HG02870 (cell line): ENCODE results near the gene FZD8.
A peak's percentile ranks its signal among the peaks of the same experiment; 100 is the strongest.

Experiments
- ATAC-seq: cut with Tn5 transposase; IDR thresholded peaks from one replicate; pipeline ENCODE4 v1.9.1; 2021; ENCODE audit warnings: mild to moderate bottlenecking, moderate library complexity; ENCODE audit not compliant: unreplicated experiment

Gene FZD8

DNA sequence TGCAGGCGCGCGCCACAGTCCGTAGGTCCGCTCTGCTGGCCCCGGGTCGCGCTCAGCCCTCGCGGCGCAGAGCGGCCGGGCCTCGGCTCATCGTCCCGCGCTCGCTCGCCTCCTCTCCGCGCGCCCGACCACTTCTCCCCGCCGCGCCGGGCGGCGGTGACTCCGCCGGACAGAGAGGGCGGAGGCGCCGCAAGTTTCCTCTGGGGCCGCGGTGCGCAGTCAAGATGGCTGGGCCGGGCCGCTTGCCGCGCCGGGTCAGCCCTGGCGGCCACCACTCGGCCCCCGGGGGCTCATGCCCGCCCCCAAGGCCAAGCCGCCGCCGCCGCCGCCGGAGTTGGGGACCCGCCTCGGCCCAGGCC lies 441 bp downstream of the FZD8 start:
- ATAC-seq, result peak; percentile 19

DNA sequence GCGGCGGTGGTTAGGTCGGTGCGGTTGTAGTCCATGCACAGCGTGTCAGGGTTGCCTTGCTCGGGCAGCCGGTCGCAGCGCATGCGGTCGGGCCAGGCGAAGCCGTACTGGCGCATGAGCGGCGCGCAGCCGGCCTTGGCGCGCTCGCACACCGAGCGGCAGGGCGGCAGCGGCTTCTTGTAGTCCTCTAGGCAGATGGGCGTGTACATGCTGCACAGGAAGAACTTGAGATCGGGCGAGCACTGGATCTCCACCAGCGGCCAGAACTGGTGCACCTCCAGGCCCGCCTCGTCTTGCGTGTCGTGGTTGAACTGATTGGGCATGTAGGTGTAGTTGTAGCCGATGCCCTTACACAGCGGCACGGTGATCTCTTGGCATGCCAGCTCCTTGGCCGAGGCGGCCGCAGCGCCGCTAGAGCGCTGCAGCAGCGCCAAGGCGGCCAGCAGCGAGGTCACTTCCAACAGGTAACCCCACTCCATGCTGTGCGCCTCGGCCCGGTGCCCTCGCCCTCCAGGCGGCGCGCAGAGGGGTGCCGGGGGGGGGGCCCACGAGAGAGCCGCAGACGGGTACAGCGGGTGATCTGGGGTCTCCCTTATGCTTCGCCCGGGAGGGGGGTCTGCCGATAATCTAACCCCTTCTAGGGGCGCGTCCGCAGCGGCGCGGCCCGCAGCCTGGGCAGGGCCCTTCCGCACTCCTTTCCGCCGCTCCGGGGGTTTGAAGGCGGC lies 983 bp downstream of the FZD8 start:
- peak; percentile 32 for ATAC-seq

DNA sequence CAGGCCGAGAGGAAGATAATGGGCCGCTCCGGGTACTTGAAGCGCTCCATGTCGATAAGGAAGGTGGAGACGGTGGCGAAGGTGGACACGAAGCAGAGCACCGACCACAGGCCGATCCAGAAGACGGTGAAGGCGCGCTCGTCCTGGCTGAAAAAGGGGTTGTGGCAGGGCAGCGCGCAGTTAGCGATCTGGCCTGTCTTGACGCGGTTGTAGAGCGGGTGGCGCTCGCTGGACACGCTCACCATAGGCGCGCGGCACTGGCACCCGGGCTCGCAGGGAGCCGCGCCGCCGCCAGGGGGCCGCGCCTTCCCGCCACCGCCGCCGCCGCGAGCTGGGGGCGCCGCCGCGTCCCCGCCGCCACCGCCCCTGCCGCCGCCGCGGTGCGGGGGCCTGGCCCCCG lies 1.6 kb downstream of the FZD8 start:
- no peak for ATAC-seq

DNA sequence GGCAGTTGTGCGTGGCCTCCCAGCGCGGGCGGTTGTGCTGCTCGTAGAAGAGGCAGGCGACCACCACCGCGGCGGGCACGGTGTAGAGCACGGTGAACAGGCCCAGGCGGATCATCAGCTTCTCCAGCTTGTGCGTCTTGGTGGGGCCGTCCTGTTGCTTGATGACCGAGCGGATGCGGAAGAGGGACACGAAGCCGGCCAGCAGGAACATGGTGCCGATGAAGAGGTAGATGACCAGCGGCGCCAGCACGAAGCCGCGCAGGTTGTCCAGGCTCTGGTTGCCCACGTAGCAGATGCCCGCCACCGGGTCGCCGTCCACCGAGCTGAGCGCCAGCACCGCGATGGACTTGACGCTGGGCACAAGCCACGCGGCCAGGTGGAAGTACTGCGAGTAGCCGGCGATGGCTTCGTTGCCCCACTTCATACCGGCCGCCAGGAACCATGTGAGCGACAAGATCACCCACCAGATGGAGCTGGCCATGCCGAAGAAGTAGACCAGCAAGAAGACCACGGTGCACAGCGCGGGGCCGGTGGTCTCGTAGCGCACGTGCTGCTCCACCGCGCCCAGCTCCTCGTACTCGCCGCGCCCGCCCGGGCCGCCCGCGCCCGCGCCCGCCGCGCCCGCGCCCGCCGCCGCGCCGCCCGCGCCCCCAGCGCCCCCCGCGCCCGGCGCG lies 2.2 kb downstream of the FZD8 start:
- no peak for ATAC-seq

DNA sequence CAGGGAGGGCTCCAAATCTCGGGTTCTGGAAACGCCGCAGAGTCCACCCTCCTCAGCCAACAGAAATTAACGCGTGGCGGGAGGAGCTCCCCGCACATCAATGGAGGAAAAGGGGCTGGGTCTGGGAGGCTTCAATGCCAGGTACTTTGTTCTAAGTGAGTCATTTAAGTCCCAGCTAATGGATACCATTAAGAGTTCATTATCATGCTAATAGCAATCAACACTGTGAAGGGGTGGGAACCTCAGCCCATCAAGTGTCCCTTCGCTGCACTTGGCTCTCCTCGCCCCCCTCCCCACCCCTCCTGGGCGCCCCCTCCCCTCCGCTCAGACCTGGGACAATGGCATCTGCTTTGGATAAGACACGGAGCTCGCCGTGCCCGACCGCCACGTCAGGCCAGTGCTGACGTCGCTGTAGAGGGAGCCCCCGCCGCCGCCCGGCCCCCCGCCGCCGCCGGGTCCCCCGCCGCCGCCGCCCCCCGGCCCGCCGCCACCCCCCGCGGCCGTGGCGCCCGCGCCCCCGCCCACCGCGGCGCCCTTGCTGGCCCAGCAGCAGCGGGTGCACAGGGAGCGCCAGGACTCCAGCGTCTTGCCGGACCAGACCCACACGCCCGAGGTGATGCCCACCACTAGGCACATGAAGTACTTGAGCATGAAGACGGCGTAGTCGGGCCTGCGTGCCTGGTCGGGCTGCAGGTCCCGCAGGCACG lies 2.9 kb downstream of the FZD8 start:
- ATAC-seq, result no peak

DNA sequence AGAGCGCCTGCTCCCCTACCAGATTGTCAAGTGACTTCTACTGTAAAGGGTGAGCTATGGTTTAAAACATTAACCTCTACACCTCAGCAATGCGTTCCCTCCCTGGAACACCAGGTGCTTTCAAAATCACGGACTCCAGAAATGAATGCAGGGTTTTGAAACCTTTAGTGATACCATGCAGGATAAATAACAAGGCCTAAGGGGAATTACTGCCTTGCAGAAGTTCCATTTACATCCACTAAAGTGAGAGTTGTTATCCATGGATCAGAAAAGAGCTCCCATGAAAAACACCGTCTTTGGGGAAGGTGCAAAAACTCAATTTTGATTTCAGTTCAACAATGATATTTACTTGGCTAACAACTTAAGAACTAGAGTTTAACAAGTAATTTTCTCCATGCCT lies 4.0 kb downstream of the FZD8 start:
- ATAC-seq, result no peak

DNA sequence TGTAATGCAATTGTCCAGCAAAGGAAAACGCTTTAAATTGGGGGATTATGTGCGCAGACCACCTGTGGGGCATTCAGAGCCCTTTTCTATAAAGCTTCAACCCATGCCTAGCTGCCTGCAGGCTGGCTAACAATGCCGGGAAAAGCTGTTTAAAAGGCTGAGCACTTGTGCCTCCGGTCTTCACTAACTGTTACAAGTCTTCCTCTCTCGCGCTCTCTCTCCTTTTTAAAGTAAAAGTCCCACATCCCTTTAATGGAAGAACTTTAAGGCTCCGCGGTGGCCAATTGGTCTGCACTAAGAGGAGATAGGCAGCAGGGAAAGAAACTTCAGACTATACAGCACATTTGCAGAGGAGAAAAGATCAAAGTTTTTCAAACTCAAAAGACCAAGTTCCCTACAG lies 4.6 kb downstream of the FZD8 start:
- ATAC-seq, result no peak

DNA sequence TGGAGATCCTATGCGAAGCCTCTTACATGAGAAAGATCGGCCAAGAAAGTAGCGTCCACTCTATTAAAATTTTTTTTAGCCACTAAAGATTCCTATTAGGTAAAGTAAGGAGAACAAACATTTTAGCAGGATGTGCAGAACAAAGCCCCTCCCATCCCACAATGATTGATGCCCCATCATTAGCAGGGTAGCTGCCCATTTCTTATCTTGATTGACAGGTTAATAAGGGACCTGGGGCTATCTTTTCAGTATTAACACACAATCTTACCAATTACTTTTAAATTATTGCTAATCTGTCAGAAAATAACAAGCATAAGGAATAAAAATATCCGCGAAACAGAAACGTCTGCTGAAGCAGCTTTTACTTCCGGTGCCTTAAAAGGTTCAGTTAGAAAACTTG lies 5.1 kb downstream of the FZD8 start:
- no peak for ATAC-seq

DNA sequence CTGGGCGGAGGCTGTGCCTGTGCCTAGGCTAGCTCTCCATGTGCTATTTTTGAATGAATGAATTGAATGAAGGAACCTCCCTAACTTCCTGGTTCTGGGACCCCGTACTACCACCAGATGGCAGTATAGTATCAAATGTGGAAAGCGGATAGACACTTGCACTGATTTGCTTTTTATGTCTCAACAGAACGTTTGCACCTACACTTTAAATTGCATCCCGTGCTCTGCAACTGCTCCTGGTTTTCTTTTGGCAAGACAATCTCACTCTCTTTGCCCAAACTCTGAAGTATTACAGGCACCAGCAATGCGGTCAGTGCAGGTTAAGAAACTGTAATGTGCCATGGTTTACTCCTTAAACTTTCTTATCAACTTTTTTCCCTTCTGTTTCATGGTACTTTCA lies 6.5 kb downstream of the FZD8 start:
- peak; percentile 66 for ATAC-seq

DNA sequence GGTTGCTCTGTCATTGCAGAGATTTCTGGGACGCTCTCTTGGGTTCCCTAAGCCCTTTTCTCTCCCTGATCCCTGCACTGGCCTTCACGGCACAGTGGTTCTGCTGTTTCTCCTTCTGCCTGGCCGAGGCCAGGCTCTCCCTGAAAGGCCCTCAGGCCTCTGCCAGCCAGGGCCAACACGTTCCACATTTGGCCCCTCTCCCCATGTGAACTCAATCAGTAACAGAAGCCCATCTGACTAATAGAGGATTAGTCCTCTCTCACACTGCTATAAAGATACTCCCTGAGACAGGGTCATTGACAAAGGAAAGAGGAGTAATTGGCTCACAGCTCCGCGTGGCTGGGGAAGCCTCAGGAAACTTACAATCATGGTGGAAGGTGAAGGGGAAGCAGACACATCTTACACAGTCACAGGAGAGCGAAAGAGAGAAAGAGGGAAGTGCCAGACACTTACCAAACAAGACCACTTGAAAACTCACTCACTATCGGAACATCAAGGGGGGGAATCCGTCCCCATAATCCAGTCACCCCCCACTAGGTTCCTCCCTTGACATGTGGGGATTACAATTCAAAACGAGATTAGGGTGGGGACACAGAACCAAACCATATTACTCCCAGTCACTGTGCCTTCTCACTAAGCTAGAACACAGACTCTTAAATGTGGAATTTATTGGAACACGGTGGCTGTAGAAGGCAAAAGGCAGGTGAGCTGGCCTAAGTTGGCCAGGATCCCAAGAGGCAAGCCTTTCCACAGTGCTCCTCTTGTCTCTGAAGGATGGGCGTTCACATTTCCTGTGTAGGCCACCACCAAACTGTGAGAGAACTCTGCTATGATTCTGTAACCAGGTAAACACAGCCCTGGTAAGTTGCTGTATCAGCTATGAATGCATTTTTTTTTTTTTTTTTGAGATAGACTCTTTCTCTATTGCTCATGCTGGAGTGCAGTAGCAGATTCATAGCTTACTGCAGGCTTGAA lies 8.8 kb downstream of the FZD8 start:
- ATAC-seq, result no peak

DNA sequence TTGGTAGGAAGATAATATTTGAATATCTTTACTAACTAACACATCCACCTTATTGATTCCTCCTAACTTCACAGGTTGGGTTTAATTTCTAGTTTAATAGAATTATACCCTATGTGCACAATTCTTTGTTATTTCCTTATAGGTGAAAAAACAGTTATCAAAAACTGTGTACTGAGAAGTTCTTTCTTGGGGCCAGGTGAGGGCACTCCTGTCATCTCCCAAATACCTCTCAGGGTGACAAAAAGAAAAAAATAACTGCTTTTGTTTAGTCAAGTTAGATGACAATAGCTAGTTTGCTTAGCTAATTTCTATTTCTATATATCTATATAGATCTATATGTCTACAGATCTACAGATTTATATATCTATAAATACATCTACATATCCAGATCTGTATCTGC lies 10.1 kb downstream of the FZD8 start:
- ATAC-seq, result no peak

DNA sequence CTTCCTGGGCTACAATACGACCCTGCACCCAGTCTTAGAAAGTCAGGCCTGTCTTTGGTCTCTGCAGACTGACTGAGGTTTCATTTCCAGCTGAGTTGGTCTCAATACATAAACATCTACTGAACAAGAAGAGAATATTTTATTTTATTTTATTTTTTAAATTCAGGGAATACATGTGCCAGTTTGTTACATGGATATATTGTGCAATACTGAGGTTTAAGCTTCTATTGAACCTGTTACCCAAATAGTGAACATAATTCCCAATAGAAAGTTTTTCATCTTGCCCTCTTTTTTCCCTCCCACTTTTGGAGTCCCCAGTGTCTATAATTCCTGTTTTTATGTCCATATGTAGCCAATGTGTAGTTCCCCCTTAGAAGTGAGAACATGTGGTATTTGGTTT lies 10.7 kb downstream of the FZD8 start:
- no peak for ATAC-seq

DNA sequence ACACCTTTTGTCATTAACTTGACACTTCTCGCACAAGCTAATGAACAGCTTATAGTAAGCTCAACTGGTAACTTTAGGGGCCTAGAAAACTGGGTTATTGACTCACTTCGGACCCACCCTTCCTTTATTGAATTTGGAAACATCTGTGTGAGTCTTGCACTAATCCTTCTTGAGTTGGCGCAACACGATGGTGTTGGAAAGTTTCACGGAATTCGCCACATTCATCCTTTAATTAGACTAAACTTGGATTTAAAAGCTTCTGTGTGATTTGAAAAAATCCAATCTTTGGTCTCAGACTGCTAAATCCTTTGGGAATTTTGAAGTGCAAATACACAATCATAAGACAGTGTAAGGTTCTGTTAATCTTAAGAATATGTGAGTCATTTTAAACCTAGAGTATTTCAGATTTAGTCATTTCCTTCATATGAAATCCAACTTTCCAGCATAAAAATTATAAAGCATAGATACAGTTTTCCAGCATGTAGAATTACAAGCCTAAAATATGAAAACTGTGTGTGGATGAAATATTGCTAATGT lies 15.1 kb downstream of the FZD8 start:
- ATAC-seq, result no peak

DNA sequence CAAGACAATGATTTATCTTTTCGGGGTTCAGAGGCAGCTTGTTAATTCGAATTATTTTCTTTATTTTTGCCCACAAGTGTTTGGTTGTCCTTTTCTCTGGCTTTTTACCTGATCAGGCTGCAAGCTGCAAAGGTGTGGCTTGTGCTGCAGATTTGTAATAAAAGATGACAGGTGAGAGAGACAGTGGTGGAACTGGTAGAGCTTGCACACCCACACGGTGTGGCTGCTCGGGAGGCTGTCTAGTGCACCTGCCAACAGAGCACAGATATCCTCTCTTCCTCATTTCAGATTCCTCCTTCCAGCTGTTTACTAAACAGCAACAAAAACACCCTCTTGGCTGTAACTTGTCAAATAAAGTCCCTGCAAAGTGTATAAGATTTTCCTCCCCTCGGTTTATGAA lies 27.8 kb downstream of the FZD8 start:
- ATAC-seq, result no peak

DNA sequence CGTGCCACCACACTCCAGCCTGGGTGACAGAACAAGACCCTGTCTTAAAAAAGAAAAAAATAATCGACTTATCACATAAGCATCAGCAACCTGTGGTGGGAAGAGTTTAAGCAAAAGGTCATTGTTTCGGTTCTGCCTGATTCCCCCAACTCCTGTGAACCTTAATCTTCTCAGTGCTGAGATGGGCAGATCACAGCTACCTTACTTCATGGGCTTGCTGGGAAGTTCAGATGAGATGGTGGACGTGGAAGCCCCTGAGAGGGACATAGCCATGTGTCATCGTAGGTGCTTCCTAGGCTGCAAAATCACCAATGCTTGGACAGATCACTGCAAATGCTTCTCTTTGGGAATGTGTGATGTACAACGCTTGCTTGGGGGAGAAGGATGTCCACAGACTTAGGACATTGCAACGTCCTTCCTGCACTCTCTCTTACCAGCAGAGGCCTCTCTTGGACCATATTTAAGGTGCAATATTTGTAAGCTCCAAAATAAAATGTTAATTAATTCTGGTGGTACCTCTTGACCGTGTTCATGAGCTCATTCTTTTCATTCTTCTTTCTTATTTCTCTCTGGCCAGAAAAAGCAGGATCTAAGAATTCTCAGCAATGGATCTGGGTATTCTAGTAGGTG lies 28.4 kb downstream of the FZD8 start:
- no peak for ATAC-seq

DNA sequence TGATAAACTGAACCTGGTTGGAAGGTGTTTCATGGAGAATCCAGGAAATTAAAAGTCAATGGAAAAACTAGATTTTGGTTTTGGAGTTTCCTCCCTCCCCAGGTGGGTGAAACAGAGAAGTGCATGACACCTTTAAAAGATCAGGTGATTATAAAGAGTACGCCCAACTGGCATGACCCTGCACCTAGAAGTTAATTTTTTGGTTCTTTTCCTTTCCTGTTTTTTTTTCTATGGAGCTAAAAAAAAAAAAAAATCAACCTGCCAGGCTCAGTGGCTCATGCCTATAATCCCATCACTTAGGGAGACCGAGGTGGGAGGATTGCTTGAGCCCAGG lies 29.0 kb downstream of the FZD8 start:
- no peak for ATAC-seq

DNA sequence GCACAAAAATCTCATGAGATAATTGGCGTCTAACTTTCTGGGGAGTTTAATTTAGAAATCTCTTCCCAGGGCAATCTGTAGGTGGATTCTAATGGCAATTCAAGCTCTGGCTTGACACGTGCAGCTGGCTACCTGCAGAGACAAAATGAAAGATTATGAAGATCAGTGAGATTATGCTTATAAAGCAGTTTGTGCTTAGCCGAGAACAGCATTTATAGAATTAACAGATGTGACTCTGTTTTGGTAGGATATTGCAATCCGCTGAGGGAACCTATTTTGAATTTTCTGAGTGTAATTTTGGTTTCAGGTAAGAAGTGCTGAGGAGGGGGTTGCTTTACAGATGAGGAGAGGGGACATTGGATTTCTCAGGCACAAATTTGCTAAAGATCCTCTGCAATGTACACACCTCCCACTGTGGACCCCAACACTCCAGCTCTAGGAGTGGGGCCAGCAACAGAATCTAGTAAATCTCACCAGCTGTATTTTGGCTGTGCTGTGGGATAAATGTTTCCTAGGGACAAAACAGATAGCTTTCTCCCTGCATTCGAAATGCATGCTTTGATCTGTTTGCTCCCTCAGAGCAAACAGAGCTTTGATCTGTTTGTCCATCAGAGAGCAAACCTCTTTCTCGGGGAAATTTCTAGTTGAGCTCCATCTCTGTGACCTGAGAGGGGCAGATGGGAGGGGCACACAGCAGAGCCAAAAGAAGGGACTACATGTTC lies 29.6 kb downstream of the FZD8 start:
- ATAC-seq, result no peak

DNA sequence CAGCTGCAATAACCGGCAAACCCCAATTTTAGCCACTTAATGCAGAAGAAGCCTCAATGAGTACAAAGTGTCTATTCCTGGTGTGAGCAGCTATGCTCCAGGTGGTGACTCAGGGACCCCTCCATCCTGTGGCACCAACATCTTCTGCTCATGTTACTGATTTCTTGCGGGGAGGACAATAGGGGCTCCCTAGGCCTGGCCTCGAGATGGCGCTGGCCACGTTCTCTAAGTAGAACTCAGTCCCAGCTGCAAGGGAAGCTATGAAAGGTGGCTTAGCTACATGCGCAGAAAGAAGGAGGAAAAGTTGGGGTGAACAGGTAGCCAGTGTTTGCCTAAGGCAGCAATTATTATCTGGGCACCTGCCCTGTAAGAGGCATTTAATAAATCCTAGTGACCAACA lies 30.3 kb downstream of the FZD8 start:
- no peak for ATAC-seq

DNA sequence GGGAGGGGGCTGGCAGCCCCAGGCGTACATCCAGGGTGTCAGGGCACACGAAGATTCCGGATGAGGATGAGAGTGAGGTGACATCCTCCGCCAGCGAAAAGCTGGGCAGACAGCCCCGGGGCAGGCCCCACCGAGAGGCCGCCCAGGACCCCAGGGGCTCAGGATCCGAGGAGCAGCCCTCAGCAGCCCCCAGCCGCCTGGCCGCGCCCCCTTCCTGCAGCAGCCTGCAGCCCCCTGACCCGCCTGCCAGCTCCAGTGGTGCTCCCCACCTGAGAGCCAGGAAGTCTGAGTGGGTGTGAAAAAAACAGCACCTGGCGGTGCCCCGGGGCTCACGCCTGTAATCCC lies 33.8 kb downstream of the FZD8 start:
- ATAC-seq, result no peak
